HG02884 (cell line): ENCODE results near the gene CACNA2D3.
"Not testable (repeated sequence)": the region's sequence is repeated elsewhere in the genome, so short reads cannot be mapped to it uniquely, and the experiment has no call there.

ENCODE experiments used
- ATAC-seq: cut with Tn5 transposase; IDR thresholded peaks from one replicate; pipeline ENCODE4 v1.9.1; 2021; ENCODE audit warnings: mild to moderate bottlenecking, moderate library complexity; ENCODE audit not compliant: unreplicated experiment

CACNA2D3 gene

DNA sequence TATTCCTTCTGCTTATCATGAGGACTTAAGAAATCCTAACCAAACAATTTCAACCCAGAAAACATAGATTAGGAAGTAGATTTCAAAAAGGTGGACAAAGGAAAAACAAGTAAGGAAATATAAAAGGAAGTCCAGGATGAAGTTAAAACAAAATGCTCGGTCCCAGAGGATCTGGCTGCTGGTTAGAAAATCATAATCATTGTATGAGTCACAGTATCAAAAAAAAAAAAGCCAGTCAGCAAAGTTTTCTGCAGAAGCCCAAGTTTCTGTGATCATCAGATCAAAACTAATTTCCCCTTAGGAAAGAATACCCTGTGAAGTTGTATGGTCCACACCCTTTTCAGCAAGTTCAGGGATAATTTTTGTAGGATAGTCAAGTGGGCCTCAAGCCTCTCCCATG is 848.5 kb downstream of the CACNA2D3 start:
- ATAC-seq, result no peak

DNA sequence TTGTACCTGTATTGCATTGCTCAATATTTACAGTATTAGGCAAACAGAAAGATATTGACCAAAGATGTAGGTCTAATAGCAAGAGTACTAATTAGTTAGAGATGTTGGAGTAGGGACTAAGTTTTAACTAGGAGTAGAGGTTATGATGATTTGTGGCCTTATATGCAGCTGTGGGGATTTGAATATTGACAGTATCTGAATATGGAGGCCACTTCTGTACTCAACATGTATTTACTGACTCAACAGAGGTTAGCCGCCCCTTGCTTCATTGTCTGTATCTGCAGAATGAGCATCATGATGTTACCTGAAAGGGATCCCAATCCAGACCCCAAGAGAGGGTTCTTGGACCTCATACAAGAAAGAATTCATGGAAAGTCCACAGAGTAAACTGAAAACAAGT is 855.1 kb downstream of the CACNA2D3 start:
- no peak for ATAC-seq

DNA sequence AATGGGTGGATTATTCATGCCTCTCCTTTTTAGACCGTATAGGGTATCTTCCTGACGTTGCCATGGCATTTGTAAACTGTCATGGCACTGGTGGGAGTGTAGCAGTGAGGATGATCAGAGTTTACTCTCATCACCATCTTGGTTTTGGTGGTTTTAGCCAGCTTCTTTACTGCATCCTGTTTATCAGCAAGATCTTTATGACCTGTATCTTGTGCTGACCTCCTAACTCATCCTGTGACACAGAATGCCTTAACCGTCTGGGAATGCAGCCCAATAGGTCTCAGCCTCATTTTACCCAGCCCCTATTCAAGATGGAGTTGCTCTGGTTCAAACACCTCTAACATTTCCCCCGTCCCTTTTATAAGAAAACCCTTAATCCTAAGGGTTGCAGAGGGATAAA is 855.6 kb downstream of the CACNA2D3 start:
- ATAC-seq, result not testable (repeated sequence)

DNA sequence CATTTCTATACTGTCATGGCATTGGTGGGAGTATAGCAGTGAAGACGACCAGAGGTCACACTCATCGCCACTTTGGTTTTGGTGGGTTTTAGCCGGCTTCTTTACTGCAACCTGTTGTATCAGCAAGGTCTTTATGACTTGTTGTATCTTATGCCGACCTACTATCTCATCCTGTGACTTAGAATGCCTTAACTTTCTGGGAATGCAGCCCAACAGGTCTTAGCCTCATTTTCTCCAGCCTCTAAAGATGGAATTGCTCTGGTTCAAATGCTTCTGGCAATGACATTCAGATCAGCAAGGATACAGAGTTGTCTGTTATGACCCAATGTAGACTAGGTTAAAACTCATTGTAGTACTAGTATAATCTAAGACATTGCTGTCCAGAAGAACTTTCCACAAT is 860.5 kb downstream of the CACNA2D3 start:
- ATAC-seq, result no peak

DNA sequence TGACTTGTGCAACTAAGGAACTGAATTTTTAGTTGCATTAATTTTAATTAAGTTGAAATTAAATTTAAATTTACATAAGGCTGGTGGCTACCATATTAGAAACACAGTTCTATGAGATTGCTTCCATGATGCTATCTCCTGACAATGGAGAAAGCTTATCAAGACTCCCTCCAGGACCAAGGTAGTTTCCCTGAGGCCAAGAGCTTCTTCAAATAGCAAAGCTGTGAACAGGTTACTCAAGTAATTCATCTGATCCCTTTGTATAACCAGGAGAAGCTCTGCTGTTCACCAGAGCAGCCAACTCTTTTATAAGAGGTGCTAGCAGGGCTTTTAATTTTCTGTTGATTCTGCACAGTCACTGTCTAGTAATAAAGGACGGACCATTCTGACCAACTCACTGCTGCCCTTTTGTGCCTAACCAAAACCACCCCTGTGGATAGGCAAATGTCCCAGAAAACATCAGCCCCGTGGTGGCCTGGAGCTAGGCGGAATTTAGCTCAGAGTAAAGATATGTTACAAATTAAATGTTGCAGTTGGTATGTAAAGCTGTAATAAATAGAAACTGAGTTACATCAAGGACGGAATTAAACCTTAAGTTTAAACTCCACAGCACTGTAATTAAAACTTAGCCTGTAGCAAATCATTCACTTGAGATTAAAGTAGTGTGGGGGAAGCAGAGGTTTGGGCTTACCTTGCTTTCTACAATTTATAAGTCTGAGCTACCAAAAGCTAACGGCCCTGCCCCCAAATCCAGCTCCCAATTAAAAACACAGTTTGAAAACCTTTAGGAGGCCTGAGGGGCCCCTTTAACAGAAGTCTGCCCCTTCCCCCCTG is 861.1 kb downstream of the CACNA2D3 start:
- no peak for ATAC-seq

DNA sequence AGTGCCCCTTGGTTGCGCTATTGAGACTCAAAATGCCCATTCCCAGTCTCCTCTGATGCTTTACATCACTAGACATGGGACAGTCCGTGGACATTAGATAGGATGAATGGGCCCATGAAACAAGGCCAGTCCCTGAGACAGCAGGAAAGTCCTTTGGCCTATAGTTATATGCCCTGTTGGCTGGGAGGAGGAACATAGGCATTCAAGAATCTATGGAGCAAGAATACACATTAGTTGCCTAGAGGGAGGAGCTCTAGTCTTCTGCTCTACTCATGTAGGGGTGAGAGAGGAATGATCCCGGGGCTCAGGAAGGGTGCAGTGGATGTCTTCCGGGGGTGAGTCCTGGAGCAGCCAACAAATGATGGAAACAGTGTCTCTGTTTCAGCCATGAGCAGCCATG is 863.5 kb downstream of the CACNA2D3 start:
- no peak for ATAC-seq

DNA sequence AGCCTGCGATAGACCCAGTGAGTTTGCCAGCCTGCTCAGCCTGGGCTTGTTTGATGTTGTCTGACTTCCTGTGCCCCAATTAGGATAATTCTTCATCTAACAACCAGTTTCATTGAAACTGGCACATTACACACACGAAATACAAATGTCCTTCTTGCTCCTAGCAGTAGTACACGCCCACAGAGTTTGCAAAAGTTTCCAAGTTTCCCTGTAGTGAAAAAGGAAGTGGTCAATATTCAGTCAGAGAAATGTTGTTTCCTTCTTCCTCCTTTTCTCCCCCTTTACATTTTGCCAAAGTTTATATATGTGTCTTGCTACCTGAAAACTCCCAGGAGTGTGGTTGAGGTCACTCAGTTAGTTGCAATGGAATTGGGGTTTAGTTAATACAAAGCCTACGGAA is 863.9 kb downstream of the CACNA2D3 start:
- ATAC-seq, result no peak

DNA sequence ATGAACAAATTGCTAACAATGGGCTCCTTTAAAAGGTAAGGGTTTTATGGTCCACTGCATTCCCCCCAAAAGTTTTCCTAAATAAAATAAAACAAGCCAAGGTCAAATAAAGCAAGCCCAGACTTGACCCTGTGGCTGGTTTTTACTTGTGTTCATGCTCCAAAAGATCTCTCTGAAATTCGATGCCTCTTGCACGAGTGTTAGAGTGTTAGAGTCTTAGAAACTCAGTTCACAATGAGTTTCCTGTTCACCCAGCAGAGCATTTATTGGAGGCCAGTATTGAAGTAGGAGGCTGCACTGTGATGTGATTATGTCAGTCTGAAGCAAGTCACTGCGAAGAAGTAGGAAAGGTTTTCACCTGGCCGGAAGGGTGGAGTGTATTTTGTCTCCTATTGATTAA is 865.4 kb downstream of the CACNA2D3 start:
- no peak for ATAC-seq

DNA sequence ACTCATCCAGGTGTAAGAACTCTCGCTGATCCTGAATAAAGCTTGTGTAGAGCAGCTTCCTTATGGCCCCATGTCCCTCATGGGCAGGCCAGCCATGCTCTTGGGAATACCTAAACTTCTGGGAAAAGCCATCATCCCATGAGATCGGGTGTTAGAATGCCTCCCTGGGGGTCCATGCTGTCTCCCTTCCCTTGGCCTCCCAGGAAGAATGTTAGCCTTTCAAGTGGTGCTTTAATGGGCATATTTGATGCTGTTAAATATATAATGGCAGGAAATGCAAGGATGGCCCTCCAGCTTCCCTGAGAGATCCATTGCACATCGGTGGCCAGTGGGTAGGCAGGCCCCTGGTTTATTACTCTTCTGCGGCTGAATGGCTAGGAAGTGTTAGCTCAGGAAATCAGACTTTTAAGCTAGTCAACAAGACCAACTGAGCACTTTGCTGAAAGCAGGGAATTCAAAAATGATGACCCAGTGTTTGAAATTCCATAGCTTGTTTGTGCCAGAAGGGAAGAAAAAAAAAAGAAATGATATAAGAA is 866.0 kb downstream of the CACNA2D3 start:
- ATAC-seq, result no peak

DNA sequence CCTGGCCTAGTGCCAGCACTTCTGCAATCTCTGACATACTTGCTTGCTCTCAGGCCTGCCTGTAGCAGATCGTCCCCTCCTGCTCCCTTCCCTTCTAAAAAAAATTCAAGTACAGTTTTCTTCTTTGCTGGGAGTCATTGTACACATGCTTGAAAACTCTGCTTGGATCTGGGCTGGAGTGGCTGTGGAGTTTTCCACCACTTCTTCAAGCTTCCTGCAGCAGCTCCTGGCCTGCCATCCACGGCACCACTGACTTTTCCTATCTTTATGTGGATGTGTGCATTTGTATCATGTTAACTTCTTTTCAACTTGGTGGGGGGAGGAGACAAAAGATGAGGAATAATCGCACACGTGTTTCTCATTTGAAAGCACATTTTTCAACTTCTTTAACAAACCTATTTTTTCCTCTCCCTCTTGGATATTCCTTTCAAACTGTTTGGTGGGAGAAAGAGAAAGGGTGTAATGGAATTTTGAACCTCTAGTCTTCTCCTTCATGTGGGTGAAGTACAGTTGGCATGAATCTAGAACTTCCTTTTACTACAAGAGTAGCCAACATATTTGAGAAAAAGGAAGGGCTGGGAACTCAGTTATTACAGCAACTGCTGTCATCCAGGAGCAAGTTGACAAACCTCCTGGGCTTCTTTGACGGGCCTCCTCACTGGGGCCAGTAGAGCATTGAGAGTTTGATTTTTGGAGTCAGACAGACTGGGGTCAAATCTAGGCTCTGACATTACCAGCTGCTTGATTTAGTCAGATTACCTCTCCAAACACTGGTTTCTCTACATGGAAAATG is 866.7 kb downstream of the CACNA2D3 start:
- no peak for ATAC-seq

DNA sequence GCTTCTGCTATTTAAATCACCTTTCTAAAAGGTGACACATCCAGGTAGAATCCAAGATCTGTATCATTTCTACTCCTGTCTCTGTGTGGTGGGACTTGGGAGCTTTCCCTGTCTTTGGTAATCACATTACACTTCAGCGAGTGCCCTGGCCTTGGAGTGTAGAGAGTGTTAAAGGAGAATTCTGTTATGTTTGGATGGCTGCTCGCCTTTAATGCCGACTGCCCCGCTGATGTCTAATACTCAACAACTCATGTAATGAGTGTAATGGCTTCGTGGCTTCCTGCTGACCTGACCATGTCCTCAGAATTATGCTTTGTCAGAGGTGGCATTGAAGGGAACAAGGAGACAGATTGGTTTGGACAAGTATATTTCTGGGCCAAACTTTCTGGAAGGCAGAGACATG is 871.8 kb downstream of the CACNA2D3 start:
- no peak for ATAC-seq

DNA sequence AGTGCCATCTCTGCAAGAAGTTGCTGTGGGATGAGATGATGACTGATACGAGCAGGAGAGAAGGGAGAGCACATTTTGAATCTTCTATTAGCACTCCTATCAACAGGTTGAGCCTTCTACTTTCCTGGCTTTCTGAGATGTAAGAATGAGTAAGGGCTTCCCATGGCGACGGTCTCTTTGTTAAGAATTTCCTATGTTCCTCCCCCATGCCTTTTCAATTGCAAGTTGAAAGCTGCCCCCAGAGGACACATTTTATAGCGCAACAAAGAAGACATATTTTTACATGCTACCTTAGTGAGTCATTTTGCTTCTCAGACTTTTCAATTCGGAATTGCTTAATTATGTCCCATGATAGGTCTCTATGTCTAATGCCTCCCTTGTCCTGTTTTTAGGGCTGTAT is 876.8 kb downstream of the CACNA2D3 start:
- ATAC-seq, result no peak

DNA sequence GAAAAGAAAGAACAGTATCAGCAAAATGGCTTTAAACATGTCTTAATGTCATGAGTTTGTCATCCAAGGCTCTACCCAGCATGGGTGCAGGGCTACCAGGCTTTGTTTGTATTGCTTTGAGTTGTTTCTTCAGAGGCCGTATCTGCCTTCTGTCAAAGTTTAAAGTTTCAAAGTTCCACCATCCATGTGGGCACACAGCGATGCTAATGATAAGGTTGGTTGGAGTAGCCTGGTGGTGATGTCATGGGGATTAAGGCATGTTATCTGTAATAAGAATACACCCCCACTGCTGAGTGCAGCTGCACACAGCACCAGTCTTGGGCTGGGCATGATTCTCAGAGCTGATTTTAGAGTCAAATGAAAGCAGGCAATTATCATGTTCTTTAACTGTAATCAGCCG is 877.5 kb downstream of the CACNA2D3 start:
- ATAC-seq, result no peak

DNA sequence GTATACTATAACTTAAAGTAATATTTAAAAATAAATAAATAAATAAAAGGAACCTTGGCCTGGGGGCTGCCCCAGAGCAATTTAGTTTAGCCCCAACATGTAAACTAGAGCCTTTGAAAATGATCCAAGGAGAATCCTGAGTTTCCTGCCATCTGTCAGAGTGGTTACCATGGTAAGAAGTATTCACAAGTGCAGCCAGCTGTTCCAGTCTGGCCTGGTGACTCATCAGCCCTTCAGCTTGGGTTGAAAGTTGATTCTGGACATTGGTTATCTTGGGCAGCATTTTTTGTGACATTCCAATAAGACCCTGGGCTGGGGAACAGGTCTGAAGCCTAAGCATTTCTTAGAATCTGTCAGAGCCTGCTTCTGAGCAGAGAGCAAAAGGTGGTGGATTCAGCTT is 878.2 kb downstream of the CACNA2D3 start:
- no peak for ATAC-seq

DNA sequence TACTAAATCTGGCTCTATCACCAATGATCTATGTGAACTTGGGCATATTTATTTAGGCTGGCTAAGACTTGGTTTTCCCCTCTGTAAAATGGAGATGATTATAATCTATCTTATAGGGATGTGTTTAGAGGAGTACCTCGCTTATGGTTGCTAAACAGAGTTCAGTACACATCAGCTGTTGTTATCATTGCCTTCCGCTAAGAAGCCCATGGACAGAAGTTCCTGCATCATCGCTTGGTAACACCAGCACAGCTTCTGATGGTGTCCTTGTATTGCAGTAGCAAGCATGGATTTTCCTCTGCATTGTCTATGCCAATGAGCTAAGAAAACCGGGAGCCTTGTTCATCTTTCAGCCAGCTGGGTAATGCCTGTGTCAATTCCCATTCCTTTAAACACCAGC is 878.6 kb downstream of the CACNA2D3 start:
- no peak for ATAC-seq

DNA sequence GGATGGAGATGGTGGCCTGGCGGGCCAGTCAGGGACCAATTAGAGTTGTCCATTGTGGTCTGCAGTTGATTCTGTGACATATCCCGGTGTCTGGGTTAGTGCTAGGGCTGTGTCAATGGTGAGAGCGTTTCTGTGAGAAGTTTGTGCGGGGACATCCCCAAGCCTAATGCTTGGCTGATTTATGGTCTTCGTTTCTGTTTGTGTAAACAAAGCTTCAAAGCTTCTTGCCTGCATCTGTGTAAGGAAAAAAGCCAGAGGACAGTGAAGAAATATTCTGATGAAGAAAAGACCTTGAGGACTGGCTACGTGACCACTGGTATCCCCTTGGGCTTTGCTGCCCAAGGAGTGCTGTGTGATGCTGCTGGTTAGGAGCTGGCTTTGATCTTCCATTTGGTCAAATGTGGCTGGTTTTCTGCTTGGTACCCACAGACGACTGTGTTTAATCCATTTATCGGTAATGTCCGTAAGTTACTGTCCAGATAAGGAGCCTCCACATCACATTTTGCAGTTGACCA is 880.1 kb downstream of the CACNA2D3 start:
- ATAC-seq, result no peak

DNA sequence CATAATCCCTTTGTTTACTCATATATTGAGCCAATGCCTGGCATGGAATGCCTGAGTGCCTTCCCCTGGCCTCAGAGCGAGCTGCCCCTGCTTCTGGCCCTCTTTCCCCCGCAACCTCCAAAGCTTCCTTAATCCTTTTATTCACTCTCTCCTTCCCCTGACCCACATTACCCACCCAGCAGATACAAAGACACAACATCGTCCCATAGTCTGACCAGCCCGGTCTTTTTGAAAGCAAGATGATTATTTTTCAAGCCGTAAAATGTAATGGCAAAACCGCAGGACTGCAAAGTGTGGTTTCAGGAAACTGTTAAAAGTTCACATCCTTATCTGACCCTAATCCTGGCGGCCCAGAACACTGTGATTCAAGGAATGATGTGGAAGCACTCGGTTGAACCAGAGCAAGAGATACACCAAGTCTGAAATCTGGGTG is 883.9 kb downstream of the CACNA2D3 start:
- ATAC-seq, result no peak

DNA sequence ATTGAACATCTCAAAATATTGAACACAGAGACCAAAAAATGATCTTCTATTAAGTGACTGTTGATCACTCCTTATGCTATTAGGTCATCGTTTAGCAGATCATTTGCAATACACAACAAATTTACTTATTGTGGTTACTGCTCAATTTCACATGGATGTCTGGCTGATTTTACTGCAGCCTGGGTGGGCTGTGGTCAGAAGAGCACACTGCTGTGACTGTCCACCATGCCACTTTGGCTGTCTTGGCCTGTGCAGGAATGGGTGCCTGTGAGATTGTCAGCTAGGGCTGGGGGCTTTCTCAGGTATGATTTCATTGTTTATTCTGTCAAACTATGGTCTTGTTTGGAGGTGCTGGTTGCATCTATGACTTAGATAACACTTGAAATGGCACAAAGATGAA is 885.6 kb downstream of the CACNA2D3 start:
- no peak for ATAC-seq

DNA sequence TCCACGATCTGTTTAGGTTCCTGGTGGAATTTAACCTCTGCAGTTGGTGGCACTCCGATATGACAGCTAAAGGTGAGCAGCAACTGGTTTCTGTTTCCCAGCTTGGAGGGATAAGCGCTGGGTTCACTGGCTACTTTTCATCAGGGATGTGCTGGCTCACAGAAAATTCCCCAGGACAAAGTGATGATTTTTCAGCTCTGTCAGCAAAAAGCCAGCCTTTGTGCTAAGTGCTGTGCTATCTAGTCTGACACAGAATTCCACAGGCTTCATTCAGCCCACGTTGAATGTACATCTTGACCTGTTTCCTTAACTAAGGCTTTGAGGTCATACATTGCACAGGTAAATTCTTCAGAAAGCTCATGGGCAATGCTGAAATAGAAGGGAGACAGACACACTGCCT is 887.0 kb downstream of the CACNA2D3 start:
- ATAC-seq, result no peak

DNA sequence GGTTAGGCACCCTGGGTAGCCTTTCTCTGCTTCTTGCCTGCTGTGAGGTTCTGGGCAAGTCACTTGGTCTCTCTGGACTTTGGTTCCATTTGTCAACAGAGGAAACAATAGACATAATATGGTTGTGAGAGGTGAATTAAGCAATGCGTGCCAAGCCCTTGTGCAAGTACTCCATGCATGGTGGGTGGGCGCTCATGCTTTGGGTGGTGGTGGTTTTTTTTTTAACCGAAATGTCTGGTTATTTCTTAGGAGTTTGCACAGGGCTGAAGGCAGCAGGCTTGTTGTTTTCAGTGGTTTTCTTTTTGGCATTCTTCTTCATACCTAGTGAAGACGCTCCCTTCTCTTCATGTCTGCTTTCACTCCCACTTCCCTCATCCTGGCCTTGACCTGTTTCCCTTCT is 889.7 kb downstream of the CACNA2D3 start:
- no peak for ATAC-seq

DNA sequence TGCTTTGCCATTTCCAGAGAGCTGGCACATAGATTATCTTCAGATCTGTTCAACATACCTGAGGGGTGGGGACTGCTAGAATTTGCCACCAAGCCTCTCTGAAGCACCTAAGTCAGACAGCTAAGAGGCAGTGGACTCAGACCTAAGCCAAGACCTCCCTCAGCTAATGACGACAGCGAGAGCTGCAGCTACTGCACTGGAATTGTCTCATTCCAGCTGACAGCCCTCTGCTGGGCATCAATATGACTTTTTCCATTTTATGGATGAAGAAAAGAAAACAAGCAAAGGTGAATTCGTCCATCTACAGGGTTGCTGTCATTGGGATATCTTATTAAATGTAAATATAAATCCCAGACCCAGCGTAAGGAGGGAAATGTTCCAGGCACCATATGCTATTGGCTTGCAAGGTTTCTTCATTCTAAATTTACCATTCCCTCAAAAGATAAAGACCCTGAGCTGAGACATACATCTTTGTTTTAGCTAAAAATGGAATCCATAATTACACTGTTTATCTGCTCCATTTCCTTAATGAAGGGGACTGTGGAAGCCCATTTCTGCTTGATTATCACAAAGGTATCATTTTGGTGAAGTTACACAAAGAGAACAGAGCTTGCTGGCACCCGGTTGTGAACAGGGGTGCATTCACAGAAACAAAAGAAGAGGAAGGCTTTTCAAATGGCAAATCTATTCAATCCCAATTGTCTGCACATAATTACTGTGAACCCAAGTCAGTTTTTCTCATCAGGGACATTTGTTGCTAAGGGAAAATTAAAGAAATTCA is 891.0 kb downstream of the CACNA2D3 start:
- no peak for ATAC-seq
